D721Med (cell line): Measurements from ENCODE around the gene ZC3H12D.

Source experiments
- DNase-seq: peaks from one replicate; pipeline ENCODE4 v3.0.0; 2011; ENCODE audit warnings: low spot score; ENCODE audit not compliant: insufficient read length
- FAIRE-seq: peaks from 2 replicates; lab custom pipeline; 2011; peaks lifted over from hg19 to GRCh38; lab: Jason Lieb, UNC
- CTCF ChIP-seq: IDR thresholded peaks from 2 replicates; pipeline ENCODE4 v1.5.1; 2012; ENCODE audit warnings: mild to moderate bottlenecking, control low read depth; ENCODE audit not compliant: insufficient read depth; ENCODE audit errors: missing control alignments

Gene ZC3H12D

GRCh38 chr6:149482545-149483333 lies 2.1 kb downstream of the ZC3H12D start:
- no peak for TF ChIP-seq CTCF
- FAIRE-seq (no peak), DNase-seq (no peak)

- FAIRE-seq, result no peak
- no peak for DNase-seq
- TF ChIP-seq CTCF, result no peak
Observed at GRCh38 chr6:149480502-149481280, 4.1 kb downstream of the ZC3H12D start.

- DNase-seq (no peak), FAIRE-seq (no peak)
- no peak for TF ChIP-seq CTCF
Observed at GRCh38 chr6:149478631-149479314, 6.0 kb downstream of the ZC3H12D start.

GRCh38 chr6:149477544-149477943 lies 7.3 kb downstream of the ZC3H12D start:
- DNase-seq, result no peak
- FAIRE-seq, result no peak
- TF ChIP-seq CTCF, result no peak

- no peak for DNase-seq
- FAIRE-seq, result no peak
- TF ChIP-seq CTCF, result no peak
Observed at GRCh38 chr6:149476789-149477455, 7.9 kb downstream of the ZC3H12D start.

GRCh38 chr6:149474108-149474935 lies 10.5 kb downstream of the ZC3H12D start:
- DNase-seq (no peak), FAIRE-seq (no peak)
- TF ChIP-seq CTCF, result no peak
